ENCODE results near the gene CASP3. TPM values are rescaled to one million over a fixed set of nuclear protein-coding genes. Genes with fewer than 3 reads are reported as not detected.

Gene CASP3
- polyA plus RNA-seq, 1 experiment = 20.5 TPM

- Histone ChIP-seq H3K4me3 (ENCODE audit: low read depth, low read length) (no peak overlapping the region), H3K36me3 (ENCODE audit: control insufficient read depth, insufficient read depth, low read length) (no peaks in the 10 kb centered on the region), H3K27me3 (ENCODE audit: control insufficient read depth, insufficient read depth, low read length) (no peaks in the 10 kb centered on the region)
- TF ChIP-seq CTCF (IDR thresholded peaks at IDR 0.05; ENCODE audit: insufficient read depth, low read depth, low read length) = no peak
- DNase-seq (ENCODE audit: low read depth) = no peak
- ChIA-PET CTCF (no interaction called here), POLR2A (no interaction called here)
Observed at GRCh38 chr4:184645904-184646610, 3.2 kb downstream of the CASP3 start.

DNA sequence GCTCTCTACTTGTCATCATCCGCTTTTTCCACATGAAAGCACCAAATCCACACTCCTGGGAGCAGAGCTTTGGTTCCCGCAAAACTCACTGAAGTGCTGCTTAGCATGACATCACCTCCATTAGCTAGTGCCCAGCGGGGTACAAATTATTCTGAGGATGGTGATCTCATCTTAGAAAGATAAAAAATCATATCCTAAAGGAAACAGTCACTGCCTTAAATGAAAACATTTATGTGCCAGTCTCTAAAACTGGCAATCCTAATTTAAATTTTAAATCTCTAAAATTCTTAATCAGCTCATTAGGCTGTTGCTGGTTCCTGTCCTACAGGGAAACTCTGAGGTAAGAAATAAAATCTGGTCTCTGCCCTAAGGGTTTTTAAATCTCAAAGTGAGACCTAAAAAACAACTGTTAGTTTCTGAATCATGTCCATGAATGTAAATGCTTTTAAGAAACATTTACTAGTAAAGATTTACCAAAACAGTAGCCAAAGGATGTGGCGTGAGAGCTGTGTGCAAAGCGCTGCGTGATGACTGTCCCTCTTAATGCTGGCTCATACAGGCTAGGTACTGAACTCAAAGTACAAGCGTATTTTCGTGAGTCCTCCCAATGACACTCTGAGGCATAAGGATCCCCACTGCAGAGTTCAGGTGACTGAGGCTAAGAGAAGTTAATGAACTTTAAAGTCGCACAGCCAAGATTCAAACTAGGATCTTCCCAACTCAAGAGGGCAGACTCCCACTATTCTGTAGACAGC is 4.5 kb downstream of the CASP3 start:
- ChIA-PET POLR2A (no interaction called here), CTCF (no interaction called here)
- H3K36me3 ChIP-seq (ENCODE audit: control insufficient read depth, insufficient read depth, low read length) = no peaks in the 10 kb centered on the region
- no peak overlapping the region for H3K4me3 ChIP-seq (ENCODE audit: low read depth, low read length)
- H3K27me3 ChIP-seq (ENCODE audit: control insufficient read depth, insufficient read depth, low read length) = no peaks in the 10 kb centered on the region
- no peak for DNase-seq (ENCODE audit: low read depth)
- TF ChIP-seq CTCF (IDR thresholded peaks at IDR 0.05; ENCODE audit: insufficient read depth, low read depth, low read length) = no peak

DNA sequence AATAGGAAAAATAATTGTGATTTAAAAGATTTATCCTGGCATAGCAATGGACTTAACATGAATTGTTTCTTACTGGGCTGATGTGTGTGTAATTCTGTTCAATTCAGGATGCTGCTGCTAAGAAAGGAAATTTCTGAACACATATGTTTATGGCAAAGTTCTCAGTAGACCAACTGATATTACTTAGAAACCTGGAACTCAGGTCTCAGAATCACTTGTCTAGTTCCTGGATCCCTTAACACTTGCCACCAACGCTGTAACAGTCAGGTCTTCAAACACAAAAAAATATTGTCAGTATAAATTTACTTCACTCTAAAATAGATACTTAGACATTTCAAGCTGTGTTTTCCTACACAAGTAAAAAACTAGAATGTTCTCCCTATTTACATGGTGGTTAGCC is 5.5 kb downstream of the CASP3 start:
- POLR2A ChIA-PET = no interaction called here

DNA sequence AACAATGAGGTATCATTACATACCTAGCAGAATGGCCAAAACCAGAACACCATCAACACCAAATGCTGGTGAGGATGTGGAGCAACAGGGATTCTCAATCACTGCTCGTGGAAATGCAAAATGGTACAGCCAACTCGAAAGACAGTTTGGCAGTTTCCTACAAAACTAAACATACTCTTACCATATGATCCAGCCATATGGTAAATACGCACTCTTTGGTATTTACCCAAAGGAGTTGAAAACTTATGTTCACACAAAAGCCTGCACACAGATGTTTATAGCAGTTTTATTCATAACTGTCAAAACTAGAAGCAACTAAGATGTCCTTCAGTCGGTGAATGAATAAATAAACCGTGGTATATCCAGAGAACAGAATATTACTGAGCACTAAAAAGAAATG is 7.8 kb downstream of the CASP3 start:
- Histone ChIP-seq H3K27me3 (ENCODE audit: control insufficient read depth, insufficient read depth, low read length) (no peaks in the 10 kb centered on the region), H3K4me3 (ENCODE audit: low read depth, low read length) (no peak overlapping the region), H3K36me3 (ENCODE audit: control insufficient read depth, insufficient read depth, low read length) (peaks cover 7% of the 10 kb centered on the region)
- CTCF ChIA-PET = no interaction called here
- DNase-seq (ENCODE audit: low read depth) = no peak
- POLR2A ChIA-PET = no interaction called here
- no peak for TF ChIP-seq CTCF (IDR thresholded peaks at IDR 0.05; ENCODE audit: insufficient read depth, low read depth, low read length)

More for the DNA sequence above, 5.5 kb downstream of the CASP3 start:
- H3K27me3 ChIP-seq (ENCODE audit: control insufficient read depth, insufficient read depth, low read length) = no peaks in the 10 kb centered on the region
- CTCF ChIA-PET = no interaction called here
- no peak for DNase-seq (ENCODE audit: low read depth)
- no peaks in the 10 kb centered on the region for H3K36me3 ChIP-seq (ENCODE audit: control insufficient read depth, insufficient read depth, low read length)
- no peak for TF ChIP-seq CTCF (IDR thresholded peaks at IDR 0.05; ENCODE audit: insufficient read depth, low read depth, low read length)
- no peak overlapping the region for H3K4me3 ChIP-seq (ENCODE audit: low read depth, low read length)

DNA sequence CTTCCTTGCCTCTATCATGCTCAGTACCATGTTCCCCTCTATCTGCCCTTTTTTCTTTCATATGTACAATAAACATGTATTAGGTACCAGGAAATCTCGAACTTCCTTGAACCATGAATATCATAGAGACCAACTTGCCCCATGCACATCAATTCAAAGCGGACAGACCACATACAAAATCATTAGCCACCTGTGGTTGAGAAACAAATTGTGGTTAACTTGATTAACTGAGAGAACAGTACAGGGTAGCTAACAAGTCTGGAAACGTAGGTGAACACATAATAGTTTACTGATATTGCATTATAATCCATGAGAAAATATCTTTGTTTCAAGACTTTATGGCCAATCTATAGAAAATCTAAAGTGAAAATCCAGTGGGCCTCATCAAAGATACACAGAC is 8.2 kb downstream of the CASP3 start:
- Histone ChIP-seq H3K36me3 (ENCODE audit: control insufficient read depth, insufficient read depth, low read length) (peaks cover 7% of the 10 kb centered on the region), H3K4me3 (ENCODE audit: low read depth, low read length) (no peak overlapping the region), H3K27me3 (ENCODE audit: control insufficient read depth, insufficient read depth, low read length) (no peaks in the 10 kb centered on the region)
- no peak for TF ChIP-seq CTCF (IDR thresholded peaks at IDR 0.05; ENCODE audit: insufficient read depth, low read depth, low read length)
- CTCF ChIA-PET = no interaction called here
- DNase-seq (ENCODE audit: low read depth) = no peak
- POLR2A ChIA-PET = no interaction called here

Measured in BJ (cell line).